BE2C (cell line): Measurements from ENCODE around the gene SMARCB1.

Source experiments
- DNase-seq: peaks from one replicate; pipeline ENCODE4 v3.0.0-alpha.2; 2020
- H3K27me3 ChIP-seq: fragments of 250-450 bp; sonication (Bioruptor Pico); 2 replicates; pipeline ENCODE4 v1.5.1; 2020; ENCODE audit warnings: mild to moderate bottlenecking
- H3K36me3 ChIP-seq: fragments of 250-450 bp; sonication (Bioruptor Pico); 2 replicates; pipeline ENCODE4 v1.5.1; 2020; ENCODE audit warnings: mild to moderate bottlenecking
- H3K4me1 ChIP-seq: fragments of 250-450 bp; sonication (Bioruptor Pico); 2 replicates; pipeline ENCODE4 v1.5.1; 2020
- H3K4me3 ChIP-seq: 2 replicates; pipeline ENCODE4 v1.5.1; 2011; ENCODE audit warnings: low read depth, low read length
- H3K9me3 ChIP-seq: fragments of 250-450 bp; sonication (Bioruptor Pico); 2 replicates; pipeline ENCODE4 v1.5.1; 2020
- CTCF ChIP-seq: IDR thresholded peaks from 2 replicates; pipeline ENCODE4 v1.5.1; 2012; ENCODE audit warnings: mild to moderate bottlenecking, low read depth, low read length

Gene SMARCB1

GRCh38 chr22:23772315-23772648 is 14.5 kb upstream of the SMARCB1 start:
- H3K27me3 ChIP-seq, result no peaks in the 10 kb centered on the region
- DNase-seq, result no peak
- TF ChIP-seq CTCF, result no peak
- H3K4me1 ChIP-seq, result no peaks in the 10 kb centered on the region; the same call in 1 of the 2 replicates
- H3K9me3 ChIP-seq, result no peaks in the 10 kb centered on the region
- H3K36me3 ChIP-seq, result no peaks in the 10 kb centered on the region
- peak overlapping the region; percentile 44 for H3K4me3 ChIP-seq

- Histone ChIP-seq H3K36me3 (no peaks in the 10 kb centered on the region), H3K4me3 (peak within 1 kb of the TSS; percentile 51), H3K4me1 (no peaks in the 10 kb centered on the region; the same call in 1 of the 2 replicates), H3K27me3 (no peaks in the 10 kb centered on the region), H3K9me3 (no peaks in the 10 kb centered on the region)
- TF ChIP-seq CTCF, result 0 out of 2 replicates have a peak, but pooled peaks have one; percentile 3
- peak; percentile 79 for DNase-seq
Measured at GRCh38 chr22:23772649-23773473, 13.9 kb upstream of the SMARCB1 start, which contains the start of gene MMP11. MMP11 (plus strand) TSS chr22:23772849; CDS start chr22:23772871, 22 bp downstream.

DNA sequence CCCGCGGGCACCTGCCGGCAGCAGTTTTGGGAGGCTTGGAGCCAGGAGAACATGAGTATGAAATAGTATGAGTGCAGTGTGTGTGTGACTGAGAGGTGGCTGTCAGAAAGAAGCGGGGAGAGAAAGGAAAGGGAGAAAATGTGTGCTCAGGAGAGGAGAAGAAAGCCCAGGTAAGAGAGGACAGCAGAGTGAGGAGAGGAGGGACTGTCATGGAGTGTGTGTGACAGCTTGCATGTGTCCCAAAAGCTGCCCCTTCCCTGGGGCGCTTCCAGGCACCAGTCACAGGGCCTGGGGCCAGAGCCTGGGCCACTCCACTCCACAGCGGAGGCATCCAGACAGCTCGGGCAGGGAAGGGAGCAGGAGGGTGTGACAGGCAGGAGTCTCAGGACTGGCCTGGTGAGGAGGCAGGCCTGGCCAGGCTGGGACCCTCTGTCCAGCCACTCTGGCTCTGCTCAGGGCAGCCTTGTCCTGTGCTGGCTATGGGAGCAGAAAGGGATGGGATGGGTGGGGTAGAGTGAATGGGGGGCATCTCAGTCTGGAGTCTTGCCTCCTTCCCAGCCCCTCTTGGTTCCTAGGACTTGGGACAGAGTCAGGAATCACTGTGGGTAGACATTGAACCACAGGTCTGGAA is 13.2 kb upstream of the SMARCB1 start:
- DNase-seq, result no peak

GRCh38 chr22:23774114-23774921 is 12.4 kb upstream of the SMARCB1 start:
- H3K27me3 ChIP-seq, result no peaks in the 10 kb centered on the region
- H3K4me1 ChIP-seq, result no peaks in the 10 kb centered on the region; the same call in 1 of the 2 replicates
- no peaks in the 10 kb centered on the region for H3K36me3 ChIP-seq
- H3K4me3 ChIP-seq, result no peak overlapping the region
- DNase-seq, result no peak
- H3K9me3 ChIP-seq, result no peaks in the 10 kb centered on the region
- TF ChIP-seq CTCF, result no peak

More for the DNA sequence above, 13.2 kb upstream of the SMARCB1 start:
- H3K4me1 ChIP-seq, result no peaks in the 10 kb centered on the region; the same call in 1 of the 2 replicates
- H3K27me3 ChIP-seq, result no peaks in the 10 kb centered on the region
- no peaks in the 10 kb centered on the region for H3K36me3 ChIP-seq
- TF ChIP-seq CTCF, result no peak
- peak overlapping the region; percentile 51 for H3K4me3 ChIP-seq
- no peaks in the 10 kb centered on the region for H3K9me3 ChIP-seq

DNA sequence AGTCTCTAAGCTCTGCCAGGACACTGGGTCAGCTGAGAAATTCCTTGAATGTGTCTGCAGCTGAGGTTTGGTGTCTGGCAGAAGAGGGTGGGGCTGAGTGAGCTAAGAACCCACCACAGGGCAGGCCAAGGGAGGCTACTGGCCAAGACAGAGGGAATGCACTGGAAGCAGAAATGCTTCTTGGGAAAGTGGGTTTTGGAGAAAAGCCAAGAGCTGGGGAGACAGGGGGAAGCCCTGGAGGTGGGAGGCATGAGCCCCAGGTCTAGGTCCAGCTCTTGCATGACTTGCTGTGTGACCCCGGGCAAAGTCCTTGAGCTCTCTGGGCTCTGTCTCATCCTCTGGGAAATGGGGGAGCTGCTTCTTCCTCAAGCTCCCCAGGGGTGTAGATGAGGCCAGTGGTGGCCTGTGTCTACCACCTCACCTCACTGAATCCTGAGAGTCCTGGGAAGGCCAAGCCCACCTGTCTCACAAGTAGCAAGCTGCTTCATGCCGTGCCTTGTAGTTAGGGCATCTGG is 11.8 kb upstream of the SMARCB1 start:
- no peak for DNase-seq
- no peaks in the 10 kb centered on the region for H3K9me3 ChIP-seq
- H3K4me3 ChIP-seq, result no peak overlapping the region
- no peak for TF ChIP-seq CTCF
- H3K36me3 ChIP-seq, result no peaks in the 10 kb centered on the region
- no peaks in the 10 kb centered on the region for H3K27me3 ChIP-seq
- no peaks in the 10 kb centered on the region; the same call in 1 of the 2 replicates for H3K4me1 ChIP-seq
